GM18520 (cell line): ENCODE results near the gene PI4KA.
"Not testable (repeated sequence)": the region's sequence is repeated elsewhere in the genome, so short reads cannot be mapped to it uniquely, and the experiment has no call there.

Experiments used
- ATAC-seq: cut with Tn5 transposase; IDR thresholded peaks from one replicate; pipeline ENCODE4 v1.9.1; 2021; ENCODE audit not compliant: unreplicated experiment

PI4KA gene

DNA sequence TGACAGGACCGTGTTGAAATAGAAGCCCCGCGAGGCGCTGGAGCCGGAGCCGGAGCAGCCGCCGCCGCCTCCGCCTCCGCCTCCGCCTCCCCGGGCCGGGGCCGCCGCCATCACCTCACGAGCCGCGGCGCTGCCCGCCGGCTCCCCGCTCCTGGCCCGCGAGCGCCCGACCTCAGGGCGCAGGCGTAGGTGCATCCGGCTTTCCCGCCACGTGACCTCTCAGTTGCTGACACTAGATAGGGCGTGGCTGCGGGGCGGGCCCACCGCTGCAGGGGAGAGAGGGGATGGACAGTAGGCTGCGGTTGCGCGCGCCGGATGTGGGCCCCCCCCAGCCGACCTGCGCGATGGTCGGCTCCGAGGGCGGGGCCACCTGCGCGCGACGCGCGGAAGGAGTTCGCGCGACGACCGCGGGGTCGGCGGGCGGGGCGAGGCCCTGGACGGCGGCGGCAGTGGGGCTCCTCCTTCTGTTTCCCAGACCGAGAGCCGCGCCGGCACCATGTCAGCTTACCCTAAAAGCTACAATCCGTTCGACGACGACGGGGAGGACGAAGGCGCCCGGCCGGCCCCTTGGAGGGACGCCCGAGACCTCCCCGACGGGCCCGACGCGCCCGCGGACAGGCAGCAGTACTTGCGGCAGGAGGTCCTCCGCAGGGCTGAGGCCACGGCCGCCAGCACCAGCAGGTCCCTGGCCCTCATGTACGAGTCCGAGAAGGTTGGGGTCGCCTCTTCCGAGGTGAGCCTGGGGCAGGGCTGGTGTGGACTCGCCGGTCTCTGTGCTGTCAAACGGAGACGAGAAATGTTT is at the start of gene PI4KA, which contains the start of gene SNAP29:
Gene PI4KA, minus strand, starts transcription at position 197 of the 802 bp plus-strand sequence. Its CDS starts 86 bp downstream, at position 111.
Gene SNAP29, plus strand, starts transcription at position 393 of the 802 bp plus-strand sequence. Its CDS starts 104 bp downstream, at position 497.
- peak; percentile 93 for ATAC-seq

DNA sequence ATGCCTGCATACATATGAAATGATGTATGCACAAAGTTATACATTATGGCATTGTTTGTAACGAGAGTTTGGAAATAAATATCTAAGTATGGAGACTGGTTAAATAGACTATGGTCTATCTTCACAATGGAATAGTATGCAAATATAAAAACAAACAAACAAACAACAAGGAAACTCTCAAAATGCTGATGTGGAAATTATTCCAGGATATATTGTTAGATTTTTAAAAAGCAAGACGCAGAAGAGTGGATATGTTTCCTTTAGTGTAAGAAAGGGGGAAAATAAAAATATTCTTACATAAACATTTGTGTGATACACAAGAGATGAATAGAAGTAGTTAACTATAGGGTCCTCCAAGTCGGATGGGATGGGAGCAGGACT is 47.8 kb upstream of the PI4KA start:
- ATAC-seq = no peak

DNA sequence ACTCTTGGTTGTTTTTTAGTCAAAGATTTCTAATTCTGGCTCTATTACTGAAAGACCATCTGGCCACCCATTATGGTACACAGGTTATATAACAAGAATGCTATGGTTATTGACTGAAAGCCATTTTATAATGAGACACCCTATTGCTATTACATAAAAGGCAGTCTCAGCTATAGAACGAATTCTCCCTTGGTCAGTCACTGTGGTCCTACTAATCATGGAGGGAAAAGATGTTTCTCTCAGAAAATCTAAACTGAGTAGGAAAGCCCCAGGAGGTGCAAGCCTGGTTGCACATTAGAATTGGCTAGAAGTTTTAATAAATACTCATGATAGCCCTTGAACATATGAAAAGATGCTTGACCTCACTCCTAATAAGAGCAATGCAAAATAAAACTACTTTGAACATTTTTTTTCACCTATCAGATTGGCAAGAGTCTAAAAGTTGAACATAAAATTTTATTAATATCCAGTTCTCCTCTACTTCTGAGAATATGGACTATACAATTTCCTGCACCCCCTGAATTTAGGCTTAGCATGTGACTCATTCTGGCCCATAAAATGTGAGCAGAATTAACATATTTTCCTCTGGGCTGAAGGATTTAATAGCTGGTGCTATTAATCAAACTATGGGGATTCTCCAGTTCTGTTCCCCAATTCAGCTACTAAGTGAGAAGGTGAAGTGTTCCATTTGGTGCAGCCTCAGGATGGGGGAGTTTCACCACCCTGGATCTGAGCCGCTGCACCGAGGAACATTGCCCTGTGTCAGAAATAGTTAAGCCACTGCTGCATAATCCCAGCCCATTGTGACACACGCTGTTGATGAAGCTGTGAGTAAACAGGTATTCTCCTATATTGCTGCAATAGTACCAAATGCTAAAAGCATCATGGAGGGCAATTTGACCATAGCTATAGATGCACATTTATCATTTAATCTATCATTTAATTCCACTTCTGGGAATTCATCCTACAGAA is 47.1 kb upstream of the PI4KA start:
- ATAC-seq = no peak

DNA sequence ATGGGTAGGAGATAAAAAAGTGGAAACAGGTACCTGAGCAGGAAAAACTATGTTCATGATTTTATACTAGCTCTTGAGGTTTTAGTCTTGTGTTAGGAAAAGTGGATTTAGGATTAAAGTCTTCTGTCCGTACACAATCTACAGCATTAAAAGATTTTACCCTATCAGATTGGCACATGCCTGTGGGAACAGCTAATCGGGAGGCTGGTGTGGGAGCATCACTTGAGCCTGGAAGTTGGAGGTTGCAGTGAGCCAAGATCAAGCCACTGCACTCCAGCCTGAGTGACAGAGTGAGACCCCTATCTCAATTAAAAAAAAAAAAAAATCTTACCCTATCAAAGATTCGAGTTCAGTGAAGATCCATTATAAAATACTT is 46.4 kb upstream of the PI4KA start:
- no peak for ATAC-seq

DNA sequence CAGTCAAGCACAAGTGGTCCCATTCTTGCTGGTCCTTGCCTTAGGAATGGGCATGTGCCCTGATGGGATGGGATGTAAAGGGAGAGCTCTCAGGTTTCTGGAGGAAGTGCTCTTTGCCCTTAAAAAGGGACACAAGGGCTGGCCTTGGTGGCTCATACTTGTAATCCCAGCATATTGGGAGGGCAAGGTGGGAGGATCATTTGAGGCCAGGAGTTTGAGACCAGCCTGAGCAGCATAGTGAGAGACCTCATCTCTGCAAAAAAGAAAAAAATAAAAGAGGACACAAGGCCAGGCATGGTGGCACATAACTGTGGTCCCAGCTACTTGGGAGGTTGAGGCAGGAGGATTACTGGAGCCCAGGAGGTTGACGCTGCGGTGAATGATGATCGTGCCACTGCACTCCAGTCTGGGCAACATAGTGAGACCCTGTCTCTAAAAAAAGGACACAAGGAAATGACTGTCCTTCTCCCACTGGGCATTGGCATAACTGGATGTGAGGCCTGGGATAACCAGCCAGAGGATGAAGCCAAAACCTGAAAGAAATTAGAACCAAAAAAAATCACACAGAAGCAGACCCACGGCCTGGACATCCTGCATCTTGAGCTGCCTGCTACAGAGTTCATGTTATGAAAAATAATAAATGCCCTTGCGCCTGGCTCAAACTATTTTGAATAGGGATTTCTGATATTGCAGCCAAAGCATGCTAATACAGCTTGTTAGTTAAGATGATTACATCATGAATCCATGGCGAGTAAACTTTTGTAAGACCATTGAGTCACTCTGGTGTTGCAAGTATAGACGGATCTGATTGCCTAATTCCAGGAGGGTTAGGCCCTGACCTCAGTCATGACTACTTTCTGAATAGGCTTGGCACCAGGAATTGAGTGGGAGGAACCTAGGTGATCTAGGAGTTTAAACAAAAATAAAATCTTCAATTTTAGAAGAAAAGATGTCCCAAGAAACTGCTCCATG is 45.7 kb upstream of the PI4KA start:
- no peak for ATAC-seq

DNA sequence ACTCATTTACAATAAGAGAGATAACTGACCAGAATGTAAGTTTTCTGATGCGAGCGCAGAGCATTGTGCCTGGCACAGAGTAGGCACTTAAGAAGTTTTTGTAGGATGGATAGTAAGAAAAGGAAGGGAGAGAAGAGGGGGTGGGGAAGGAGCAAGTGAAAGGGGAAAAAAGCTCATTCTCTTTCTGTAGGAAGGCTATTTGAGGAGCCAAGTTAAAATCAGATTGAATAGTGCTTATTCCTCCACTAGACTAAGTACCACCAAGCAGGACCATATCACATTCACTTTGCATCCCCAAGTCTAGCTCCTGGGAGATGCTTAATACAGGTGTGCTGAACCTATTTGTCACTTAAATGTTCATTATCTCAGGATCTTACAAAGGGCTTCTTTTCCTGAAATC is 44.5 kb upstream of the PI4KA start:
- no peak for ATAC-seq

DNA sequence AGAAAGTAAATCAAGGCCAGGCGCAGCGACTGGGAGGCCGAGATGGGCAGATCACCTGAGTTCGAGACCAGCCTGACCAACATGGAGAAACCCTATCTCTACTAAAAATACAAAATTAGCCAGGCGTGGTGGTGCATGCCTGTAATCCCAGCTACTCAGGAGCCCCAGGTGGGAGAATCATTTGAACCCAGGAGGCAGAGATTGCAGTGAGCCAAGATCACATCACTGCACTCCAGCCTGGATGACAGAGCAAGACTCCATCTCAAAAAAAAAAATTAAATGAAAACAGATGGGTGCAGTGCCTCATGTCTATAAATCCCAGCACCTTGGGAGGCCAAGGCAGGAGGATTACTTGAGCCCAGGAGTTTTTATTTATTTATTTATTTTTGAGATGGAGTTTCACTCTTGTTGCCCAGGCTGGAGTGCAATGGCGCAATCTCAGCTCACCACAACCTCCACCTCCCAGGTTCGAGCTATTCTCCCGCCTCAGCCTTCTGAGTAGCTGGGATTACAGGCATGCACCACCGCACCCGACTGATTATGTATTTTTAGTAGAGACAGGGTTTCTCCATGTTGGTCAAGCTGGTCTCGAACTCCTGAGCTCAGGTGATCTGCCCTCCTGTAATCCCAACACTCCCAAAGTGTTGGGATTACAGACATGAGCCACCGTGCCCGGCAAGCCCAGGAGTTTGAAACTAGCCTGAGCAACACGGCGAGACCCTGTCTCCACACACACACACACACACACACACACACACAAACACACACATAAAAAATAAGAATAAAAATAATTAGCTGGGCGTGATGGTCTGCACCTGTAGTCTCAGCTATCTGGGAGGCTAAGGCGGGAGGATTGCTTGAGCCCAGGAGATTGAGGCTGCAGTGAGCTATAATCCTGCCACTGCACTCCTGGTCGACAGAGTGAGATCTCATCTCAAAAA is 42.8 kb upstream of the PI4KA start:
- not testable (repeated sequence) for ATAC-seq

DNA sequence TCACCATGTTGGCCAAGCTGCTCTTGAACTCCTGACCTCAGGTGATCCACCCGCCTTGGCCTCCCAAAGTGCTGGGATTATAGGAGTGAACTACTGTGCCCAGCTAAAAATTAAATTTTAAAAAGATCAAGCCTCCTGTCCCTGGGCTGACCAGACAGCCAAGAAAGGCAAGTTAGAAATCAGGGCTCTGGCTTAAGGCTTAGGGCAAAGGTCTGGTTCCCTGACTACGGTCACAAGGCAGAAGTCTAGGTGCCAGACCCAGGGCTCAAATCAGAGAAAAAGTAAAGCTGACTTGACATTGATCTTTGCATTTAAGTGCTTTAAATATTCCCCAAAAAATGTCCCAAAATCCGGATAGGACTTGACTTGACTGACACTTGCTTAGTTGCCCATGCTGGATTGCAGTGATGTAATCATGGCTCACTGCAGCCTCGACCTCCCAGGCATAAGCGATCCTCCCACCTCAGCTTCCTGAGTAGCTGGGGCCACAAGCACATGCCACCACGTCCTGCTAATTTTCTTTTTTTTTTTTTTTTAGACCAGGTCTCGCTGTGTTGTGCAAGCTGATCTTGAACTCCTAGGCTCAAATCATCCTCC is 41.3 kb upstream of the PI4KA start:
- ATAC-seq = no peak

DNA sequence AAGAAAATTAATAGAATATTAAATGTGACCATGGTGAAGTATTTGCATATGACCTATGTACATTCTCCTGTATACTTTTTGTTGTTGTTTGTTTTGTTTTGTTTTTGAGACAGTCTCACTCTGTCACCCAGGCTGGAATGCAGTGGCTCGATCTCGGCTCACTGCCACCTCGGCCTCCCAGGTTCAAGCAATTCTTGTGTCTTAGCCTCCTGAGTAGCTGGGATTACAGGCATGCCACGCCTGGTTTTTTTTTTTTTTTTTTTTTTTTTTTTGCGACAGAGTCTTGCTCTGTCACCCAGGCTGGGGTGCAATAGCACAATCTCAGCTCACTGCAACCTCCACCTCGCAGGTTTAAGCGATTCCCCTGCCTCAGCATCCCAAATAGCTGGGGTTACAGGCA is 39.1 kb upstream of the PI4KA start:
- ATAC-seq = not testable (repeated sequence)

DNA sequence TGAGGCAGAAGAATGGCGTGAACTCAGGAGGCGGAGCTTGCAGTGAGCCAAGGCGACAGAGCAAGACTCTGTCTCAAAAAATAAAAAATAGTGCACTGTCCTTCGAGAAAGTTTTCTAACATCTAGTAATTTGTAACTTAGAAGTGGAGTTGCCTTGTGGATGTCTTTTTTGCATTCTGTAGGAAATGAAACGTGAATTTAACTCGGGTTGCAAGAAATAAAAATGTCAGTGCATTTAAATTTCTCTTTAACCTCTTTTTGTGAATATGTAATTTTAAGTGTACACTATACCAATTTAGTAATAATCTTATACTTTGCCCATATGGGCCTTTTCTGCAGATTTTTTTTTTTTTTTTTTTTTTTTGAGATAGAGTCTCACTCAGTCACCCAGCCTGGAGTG is 32.4 kb upstream of the PI4KA start:
- no peak for ATAC-seq

DNA sequence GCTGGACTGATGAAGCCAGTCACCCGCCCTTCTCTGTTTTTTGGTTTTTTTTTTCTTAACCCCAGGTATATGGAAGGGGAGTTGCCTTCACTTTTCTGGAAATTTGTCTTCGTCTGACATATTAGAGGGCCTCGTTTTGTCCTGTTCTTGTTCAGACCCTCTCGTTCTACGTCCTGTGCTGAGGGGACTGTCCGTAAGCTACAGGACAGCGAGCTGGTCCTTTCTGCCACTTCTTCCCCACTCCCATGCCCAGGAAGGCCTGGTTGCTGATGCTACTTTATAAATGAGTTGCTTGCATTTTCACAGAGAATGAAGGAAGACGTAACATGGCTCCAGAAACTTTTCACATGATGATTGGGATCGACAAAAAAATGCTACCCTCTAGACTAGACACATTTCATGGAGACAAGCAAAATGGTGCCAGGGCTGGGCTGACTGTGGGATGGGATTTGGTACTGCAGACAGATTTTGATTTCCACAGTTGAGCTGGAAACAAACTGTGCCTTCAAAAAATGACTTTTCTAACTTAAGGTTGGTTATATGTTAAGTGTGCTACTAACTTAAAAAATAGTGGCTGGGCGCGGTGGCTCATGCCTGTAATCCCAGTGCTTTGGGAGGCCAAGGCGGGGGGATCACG is 31.4 kb upstream of the PI4KA start:
- no peak for ATAC-seq

DNA sequence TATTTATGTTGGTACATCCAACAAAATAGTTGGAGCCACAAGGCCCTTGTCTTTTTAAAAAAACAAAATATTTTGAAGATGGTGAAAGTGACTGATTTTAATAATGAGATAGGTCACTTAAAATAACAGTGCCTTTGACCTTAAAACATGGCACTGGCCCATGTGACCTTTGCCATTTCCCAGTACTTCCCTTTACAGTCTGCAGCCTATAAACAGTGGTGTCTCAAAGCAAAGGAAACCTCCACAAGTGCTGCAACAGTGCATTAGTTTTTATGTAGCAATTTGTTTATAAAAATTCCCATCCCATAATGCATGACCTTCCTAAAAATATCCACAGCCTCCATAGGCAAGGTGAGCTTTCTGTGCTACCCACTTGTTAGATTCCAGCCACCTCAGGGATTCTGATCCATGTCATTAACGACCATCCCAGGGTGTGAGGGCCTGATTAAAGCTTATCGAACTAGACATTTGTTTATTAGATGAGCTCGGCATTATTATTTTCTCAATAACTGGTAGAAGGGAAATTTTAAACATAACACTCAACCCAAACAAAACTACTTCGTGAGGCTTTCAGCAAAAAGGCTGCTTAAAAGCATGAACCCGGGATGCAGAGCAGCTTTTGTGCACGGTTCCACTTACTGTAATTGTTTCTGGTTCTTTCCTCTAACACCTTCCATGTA is 30.6 kb upstream of the PI4KA start:
- ATAC-seq = no peak

DNA sequence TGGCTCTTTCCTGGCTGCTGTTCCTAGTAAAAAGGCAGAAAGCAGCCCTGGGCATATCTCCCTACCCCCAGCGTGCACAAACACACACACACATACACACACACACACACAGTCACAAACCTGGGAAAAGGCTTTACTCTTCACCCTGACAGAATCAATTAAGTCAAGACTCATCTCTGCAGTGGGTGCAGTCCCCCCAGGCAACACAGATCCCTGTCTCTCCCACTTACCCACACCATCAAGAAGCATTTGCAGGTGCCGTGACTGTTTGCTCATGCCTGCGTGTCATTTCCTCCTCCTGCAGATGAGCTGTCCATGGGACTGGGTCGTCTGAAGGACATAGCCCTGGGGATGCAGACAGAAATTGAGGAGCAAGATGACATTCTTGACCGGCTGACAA is 28.8 kb upstream of the PI4KA start:
- no peak for ATAC-seq

DNA sequence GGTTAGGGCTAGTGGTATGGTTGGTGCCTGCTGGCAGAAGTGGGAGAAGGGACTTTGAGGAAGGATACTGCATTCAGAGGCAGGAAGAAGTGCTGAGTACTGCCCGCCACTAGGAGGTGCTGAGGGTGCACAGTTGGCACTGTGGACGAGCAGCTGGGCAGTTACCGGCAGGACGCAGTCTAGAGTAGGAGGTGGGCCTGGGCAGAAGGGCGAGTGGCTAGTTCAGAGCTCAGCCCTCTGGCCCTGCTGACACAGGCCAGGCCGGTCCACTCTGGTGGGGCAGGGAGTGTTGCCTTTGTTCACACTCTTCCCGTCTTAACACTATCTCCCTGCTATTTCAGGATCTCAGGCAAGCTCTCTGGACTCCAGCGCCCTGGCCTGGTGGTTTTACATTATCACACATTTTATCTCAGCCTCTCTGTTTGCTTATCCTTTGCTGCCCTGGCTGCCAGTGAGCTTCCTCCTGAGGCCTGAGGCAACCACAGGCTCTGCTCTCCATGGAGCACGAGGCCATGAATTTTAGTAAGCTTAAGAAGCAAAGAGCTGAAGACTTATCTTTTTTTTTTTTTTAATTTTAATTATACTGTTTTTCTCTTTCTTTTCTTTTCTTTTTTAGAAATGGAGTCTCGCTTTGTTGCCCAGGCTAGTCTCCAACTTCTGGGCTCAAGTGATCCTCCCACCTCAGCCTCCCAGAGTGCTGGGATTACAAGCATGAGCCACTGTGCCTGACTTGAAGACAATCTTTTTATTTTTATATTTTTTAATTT is 27.1 kb upstream of the PI4KA start:
- no peak for ATAC-seq

DNA sequence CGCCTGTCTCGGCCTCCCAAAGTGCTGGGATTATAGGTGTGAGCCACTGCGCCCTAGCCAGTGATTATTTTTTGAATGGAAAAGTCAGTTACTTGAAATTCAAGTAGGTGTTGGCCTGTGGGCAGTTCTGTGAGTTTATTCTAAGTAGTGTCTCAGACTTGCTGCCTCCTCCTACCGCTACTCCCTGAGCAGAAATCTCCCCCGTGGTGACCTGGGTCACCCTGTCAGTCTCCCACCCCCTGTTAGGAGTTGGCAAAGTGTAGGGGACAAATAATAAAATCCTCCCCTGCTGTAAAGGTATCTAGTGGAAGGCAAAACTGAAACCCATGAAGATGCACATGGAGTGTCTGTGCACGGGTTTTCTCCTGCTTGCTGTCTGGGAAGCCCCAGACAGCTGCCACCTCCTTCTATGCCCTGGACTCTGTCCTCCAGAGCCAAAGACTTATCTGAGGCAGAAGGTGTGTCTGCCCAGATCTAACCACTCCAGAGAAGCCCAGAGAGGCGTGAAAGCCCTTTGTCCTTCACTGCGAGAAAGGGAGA is 26.5 kb upstream of the PI4KA start:
- no peak for ATAC-seq

DNA sequence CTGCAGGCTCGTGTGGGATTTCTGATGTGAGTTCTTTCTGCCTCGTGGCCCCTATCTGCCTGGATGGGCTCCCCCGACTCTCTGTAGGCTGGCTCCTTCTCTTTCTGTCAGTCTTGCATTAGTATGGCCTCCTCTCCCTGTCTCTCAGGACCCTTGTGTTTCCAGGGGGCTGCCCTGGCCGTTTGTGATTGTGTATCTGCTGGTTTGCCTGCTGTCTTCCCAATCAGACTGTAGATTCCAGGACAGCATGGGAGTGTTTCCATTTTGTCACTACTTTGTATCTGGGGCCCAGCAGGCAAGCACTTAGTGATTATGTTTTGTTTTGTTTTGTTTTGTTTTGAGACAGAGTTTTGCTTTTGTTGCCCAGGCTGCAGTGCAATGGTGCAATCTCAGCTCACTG is 25.8 kb upstream of the PI4KA start:
- no peak for ATAC-seq

DNA sequence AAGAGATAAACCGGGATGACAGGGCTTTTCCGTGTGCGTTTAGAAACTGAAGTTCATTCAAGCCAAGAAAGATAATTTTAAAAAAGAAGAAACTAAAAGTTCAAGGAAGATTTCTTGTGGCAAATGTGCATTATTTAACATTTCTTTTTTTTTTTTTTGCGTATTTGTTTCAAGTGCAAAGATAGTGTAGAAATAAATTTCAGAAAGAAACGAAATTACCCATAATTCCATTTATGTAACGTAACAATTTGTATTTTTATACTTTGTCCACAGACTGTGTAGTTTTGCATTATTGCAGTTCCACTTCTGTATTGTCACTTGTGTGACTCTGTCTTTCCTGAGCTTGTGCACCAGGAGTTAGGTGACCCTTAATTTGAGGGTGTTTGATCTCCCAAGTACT is 24.2 kb upstream of the PI4KA start:
- no peak for ATAC-seq
